Neural progenitor cell (in vitro differentiated cells): ENCODE results near the gene RAVER1.

Source experiments
- EZH2 ChIP-seq: fragments of 200-600 bp; sonication (generic); IDR thresholded peaks from 2 replicates; pipeline ENCODE4 v1.6.1; 2017; ENCODE audit warnings: antibody characterized with exemption, mild to moderate bottlenecking, moderate library complexity
- TF ChIP-seq, protein P1 (sequence below): fragments of 200-600 bp; sonication (generic); IDR thresholded peaks from 2 replicates; pipeline ENCODE4 v1.5.1; 2017; ENCODE audit warnings: antibody characterized with exemption, mild to moderate bottlenecking

DNA sequence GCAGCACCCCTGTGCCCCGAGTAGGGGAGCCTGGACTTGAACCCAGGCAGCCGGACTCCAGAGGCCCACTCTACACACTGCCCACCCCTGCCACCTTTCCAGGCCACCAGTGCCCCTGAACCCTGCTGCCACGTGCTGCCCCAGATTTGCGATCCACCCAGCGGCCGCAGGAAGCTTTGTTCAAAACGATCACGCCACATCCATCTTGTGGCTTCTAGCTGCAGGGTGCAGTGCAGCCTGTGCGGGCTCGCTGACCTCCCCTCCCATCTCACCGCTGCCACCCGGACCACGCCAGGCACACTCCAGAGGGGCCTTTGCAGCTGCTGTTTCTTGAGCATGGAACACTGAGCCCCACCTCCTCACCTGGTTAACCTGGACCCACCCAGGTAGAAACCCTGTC is 3.8 kb downstream of the RAVER1 start:
- no peak for TF ChIP-seq EZH2
- TF ChIP-seq, protein P1, sequence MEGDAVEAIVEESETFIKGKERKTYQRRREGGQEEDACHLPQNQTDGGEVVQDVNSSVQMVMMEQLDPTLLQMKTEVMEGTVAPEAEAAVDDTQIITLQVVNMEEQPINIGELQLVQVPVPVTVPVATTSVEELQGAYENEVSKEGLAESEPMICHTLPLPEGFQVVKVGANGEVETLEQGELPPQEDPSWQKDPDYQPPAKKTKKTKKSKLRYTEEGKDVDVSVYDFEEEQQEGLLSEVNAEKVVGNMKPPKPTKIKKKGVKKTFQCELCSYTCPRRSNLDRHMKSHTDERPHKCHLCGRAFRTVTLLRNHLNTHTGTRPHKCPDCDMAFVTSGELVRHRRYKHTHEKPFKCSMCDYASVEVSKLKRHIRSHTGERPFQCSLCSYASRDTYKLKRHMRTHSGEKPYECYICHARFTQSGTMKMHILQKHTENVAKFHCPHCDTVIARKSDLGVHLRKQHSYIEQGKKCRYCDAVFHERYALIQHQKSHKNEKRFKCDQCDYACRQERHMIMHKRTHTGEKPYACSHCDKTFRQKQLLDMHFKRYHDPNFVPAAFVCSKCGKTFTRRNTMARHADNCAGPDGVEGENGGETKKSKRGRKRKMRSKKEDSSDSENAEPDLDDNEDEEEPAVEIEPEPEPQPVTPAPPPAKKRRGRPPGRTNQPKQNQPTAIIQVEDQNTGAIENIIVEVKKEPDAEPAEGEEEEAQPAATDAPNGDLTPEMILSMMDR = no peak
